H9 (cell line): ENCODE data around the gene F11R. TPM values are rescaled to one million over a fixed set of nuclear protein-coding genes. Genes with fewer than 3 reads are reported as not detected.

ENCODE experiments used
- DNase-seq: peaks from one replicate; pipeline ENCODE4 v3.0.0-alpha.2; 2017
- H2AFZ ChIP-seq: one replicate; pipeline ENCODE4 v1.6.1; 2013; ENCODE audit warnings: mild to moderate bottlenecking, low read length, control low read depth, moderate library complexity
- H2AK5ac ChIP-seq: 2 replicates; pipeline ENCODE4 v1.6.1; 2013; ENCODE audit warnings: low read length, control low read depth, mixed read lengths; ENCODE audit not compliant: insufficient read length
- H2BK120ac ChIP-seq: one replicate; pipeline ENCODE4 v1.6.1; 2013; ENCODE audit warnings: low read depth, mild to moderate bottlenecking, low read length, control low read depth, inconsistent platforms; ENCODE audit not compliant: poor library complexity, severe bottlenecking
- H2BK12ac ChIP-seq: 2 replicates; pipeline ENCODE4 v1.6.1; 2013; ENCODE audit warnings: low read length, control low read depth, mixed read lengths, low read depth; ENCODE audit not compliant: insufficient read length
- H2BK15ac ChIP-seq: 2 replicates; pipeline ENCODE4 v1.6.1; 2013; ENCODE audit warnings: low read depth, low read length, control low read depth
- H2BK20ac ChIP-seq: one replicate; pipeline ENCODE4 v1.6.1; 2013; ENCODE audit warnings: low read depth, mild to moderate bottlenecking, low read length, control low read depth, inconsistent platforms; ENCODE audit not compliant: poor library complexity, severe bottlenecking
- H2BK5ac ChIP-seq: 2 replicates; pipeline ENCODE4 v1.6.1; 2013; ENCODE audit warnings: low read length, control low read depth, mixed read lengths; ENCODE audit not compliant: insufficient read length
- H3K14ac ChIP-seq: 2 replicates; pipeline ENCODE4 v1.6.1; 2013; ENCODE audit warnings: low read length, control low read depth; ENCODE audit not compliant: insufficient read depth
- H3K18ac ChIP-seq: 2 replicates; pipeline ENCODE4 v1.6.1; 2013; ENCODE audit warnings: low read depth, mild to moderate bottlenecking, mixed read lengths, low read length, control low read depth; ENCODE audit not compliant: insufficient read length
- H3K23ac ChIP-seq: 2 replicates; pipeline ENCODE4 v1.6.1; 2013; ENCODE audit warnings: low read length, control low read depth, mixed read lengths, low read depth; ENCODE audit not compliant: insufficient read length
- H3K23me2 ChIP-seq: 2 replicates; pipeline ENCODE4 v1.6.1; 2013; ENCODE audit warnings: low read depth, mild to moderate bottlenecking, mixed read lengths, low read length, control low read depth; ENCODE audit not compliant: insufficient read length, poor library complexity, severe bottlenecking
- H3K27ac ChIP-seq: 2 replicates; pipeline ENCODE4 v1.5.1; 2013; ENCODE audit warnings: low read length, control low read depth, mixed read lengths, low read depth; ENCODE audit not compliant: insufficient read length
- H3K27me3 ChIP-seq: 2 replicates; pipeline ENCODE4 v1.6.1; 2013; ENCODE audit warnings: low read length, control low read depth, inconsistent platforms; ENCODE audit not compliant: insufficient read depth
- H3K4ac ChIP-seq: 2 replicates; pipeline ENCODE4 v1.6.1; 2013; ENCODE audit warnings: low read depth, mild to moderate bottlenecking, control low read depth, inconsistent platforms, low read length, moderate library complexity
- H3K4me1 ChIP-seq: 2 replicates; pipeline ENCODE4 v1.6.1; 2013; ENCODE audit warnings: low read length, control low read depth, inconsistent platforms; ENCODE audit not compliant: insufficient read depth
- H3K4me2 ChIP-seq: 2 replicates; pipeline ENCODE4 v1.6.1; 2013; ENCODE audit warnings: low read length, control low read depth, mixed read lengths; ENCODE audit not compliant: insufficient read length, insufficient read depth
- H3K56ac ChIP-seq: 2 replicates; pipeline ENCODE4 v1.6.1; 2013; ENCODE audit warnings: low read depth, mild to moderate bottlenecking, mixed read lengths, low read length, control low read depth; ENCODE audit not compliant: insufficient read length
- H3K79me1 ChIP-seq: 2 replicates; pipeline ENCODE4 v1.6.1; 2013; ENCODE audit warnings: low read depth, mild to moderate bottlenecking, moderate library complexity, low read length, control low read depth, inconsistent platforms; ENCODE audit not compliant: insufficient read depth, poor library complexity, severe bottlenecking
- H3K79me2 ChIP-seq: 2 replicates; pipeline ENCODE4 v1.6.1; 2013; ENCODE audit warnings: low read length, control low read depth, inconsistent platforms; ENCODE audit not compliant: insufficient read depth
- H3K9ac ChIP-seq: 2 replicates; pipeline ENCODE4 v1.6.1; 2013; ENCODE audit warnings: low read length, control low read depth, mixed read lengths; ENCODE audit not compliant: insufficient read length; ENCODE audit errors: extremely low read depth
- H3K9me3 ChIP-seq: one replicate; pipeline ENCODE4 v1.6.1; 2013; ENCODE audit warnings: low read depth, low read length, inconsistent platforms; ENCODE audit not compliant: control insufficient read depth
- H3T11ph ChIP-seq: one replicate; pipeline ENCODE4 v1.6.1; 2013; ENCODE audit warnings: mild to moderate bottlenecking, low read length, control low read depth, inconsistent platforms
- H4K20me1 ChIP-seq: one replicate; pipeline ENCODE4 v1.6.1; 2013; ENCODE audit not compliant: control insufficient read depth, insufficient read length, insufficient read depth
- H4K5ac ChIP-seq: 2 replicates; pipeline ENCODE4 v1.6.1; 2013; ENCODE audit warnings: low read depth, mild to moderate bottlenecking, mixed read lengths, low read length, control low read depth; ENCODE audit not compliant: insufficient read length
- H4K8ac ChIP-seq: replicated peaks from 2 replicates; pipeline ENCODE4 v1.6.1; 2013; ENCODE audit warnings: low read length, control low read depth, mixed read lengths, low read depth; ENCODE audit not compliant: insufficient read length
- H4K91ac ChIP-seq: 2 replicates; pipeline ENCODE4 v1.6.1; 2013; ENCODE audit warnings: low read depth, mild to moderate bottlenecking, moderate library complexity, mixed read lengths, low read length, control low read depth; ENCODE audit not compliant: insufficient read length
- H3K27ac Mint-ChIP-seq, 3 experiments: 2 replicates in 2 of 3; 3 replicates in 1 of 3; pipeline ENCODE4 v1.8.0; 2020 to 2021; ENCODE audit warnings: mixed read lengths in 3 of 3, mild to moderate bottlenecking in 1 of 3, moderate library complexity in 1 of 3
- H3K27me3 Mint-ChIP-seq: 2 replicates; pipeline ENCODE4 v1.8.0; 2021; ENCODE audit warnings: low read depth, mild to moderate bottlenecking, moderate library complexity, mixed read lengths
- H3K36me3 Mint-ChIP-seq, 3 experiments: 2 replicates in 2 of 3; 3 replicates in 1 of 3; pipeline ENCODE4 v1.8.0; 2020 to 2021; ENCODE audit warnings: low read depth in 3 of 3, mixed read lengths in 3 of 3; ENCODE audit not compliant: insufficient read depth in 1 of 3
- H3K4me1 Mint-ChIP-seq, 2 experiments: 2 replicates each; pipeline ENCODE4 v1.8.0; 2020; ENCODE audit warnings: mixed read lengths in 2 of 2
- H3K4me3 Mint-ChIP-seq, 2 experiments: 2 replicates in 1 of 2; 3 replicates in 1 of 2; pipeline ENCODE4 v1.8.0; 2020 to 2021; ENCODE audit warnings: mild to moderate bottlenecking in 2 of 2, mixed read lengths in 2 of 2, moderate library complexity in 1 of 2
- H3K9me3 Mint-ChIP-seq, 2 experiments: 2 replicates in 1 of 2; 3 replicates in 1 of 2; pipeline ENCODE4 v1.8.0; 2020; ENCODE audit warnings: mild to moderate bottlenecking in 2 of 2, mixed read lengths in 2 of 2, moderate library complexity in 1 of 2
- CTCF ChIP-seq: fragments of 200-600 bp; sonication (generic); conservative IDR thresholded peaks from 3 replicates; pipeline ENCODE4 v1.8.0; 2021; ENCODE audit warnings: antibody characterized with exemption, mild to moderate bottlenecking
- WGBS: extraction: QIAGEN DNeasy Blood & Tissue Kit; methylation state at CpG from one replicate; pipeline ENCODE4 v1.1.7; 2013; ENCODE audit warnings: missing lambda C conversion rate, low lambda C conversion rate, mixed read lengths; ENCODE audit not compliant: insufficient read length; ENCODE audit errors: extremely low coverage; 5-methylcytosine and 5-hydroxymethylcytosine counted together
- total RNA-seq: library from RNA; stranded (reverse); gene quantifications from 2 replicates; pipeline ENCODE4 v1.2.1, GENCODE V29; 2021

F11R gene
- total RNA-seq, 1 experiment from 2014 or later, result 174 TPM

GRCh38 chr1:161007369-161007768 is 13.6 kb downstream of the F11R start:
- H3K79me2 ChIP-seq, result peaks cover 43% of the 10 kb centered on the region; the same call in 1 of the 2 replicates

More at GRCh38 chr1:161007369-161007768, 13.6 kb downstream of the F11R start:
- no peaks in the 10 kb centered on the region for H3K27me3 ChIP-seq
- H2BK5ac ChIP-seq, result no peak overlapping the region
- H3K27ac ChIP-seq, result no peak overlapping the region
- H3K4me2 ChIP-seq, result no peak overlapping the region
- Mint-ChIP-seq H3K27me3 (no peaks in the 10 kb centered on the region), H3K27ac (no peak overlapping the region; a peak in 1 of 7 replicates), H3K9me3 (no peaks in the 10 kb centered on the region), H3K4me1 (peaks cover 12 to 22% of the 10 kb centered on the region in 2 experiments), H3K4me3 (no peak overlapping the region), H3K36me3 (peaks cover 3 to 18% (median 14%) of the 10 kb centered on the region in 3 experiments; a peak in 5 of 7 replicates)
- H3K4me1 ChIP-seq, result no peaks in the 10 kb centered on the region; the same call in 1 of the 2 replicates
- H2BK12ac ChIP-seq, result no peak overlapping the region
- no peak overlapping the region for H4K5ac ChIP-seq
- H4K20me1 ChIP-seq, result no peaks in the 10 kb centered on the region
- H3K23ac ChIP-seq, result no peak overlapping the region
- no peak overlapping the region for H3K14ac ChIP-seq
- no peak overlapping the region for H3K4ac ChIP-seq
- no peaks in the 10 kb centered on the region for H3K9me3 ChIP-seq
- TF ChIP-seq CTCF, result no peak
- WGBS, result no CpG with 5 or more reads among the region's 2 CpGs
- no peak overlapping the region for H3T11ph ChIP-seq
- peaks cover 14% of the 10 kb centered on the region for H3K79me1 ChIP-seq
- H2AK5ac ChIP-seq, result no peak overlapping the region
- no peak overlapping the region for H3K18ac ChIP-seq
- H2BK15ac ChIP-seq, result no peak overlapping the region
- DNase-seq, result no peak
- H4K8ac ChIP-seq, result no peak overlapping the region
- no peak overlapping the region for H4K91ac ChIP-seq
- no peak overlapping the region for H2AFZ ChIP-seq
- H3K9ac ChIP-seq, result no peak overlapping the region
- no peak overlapping the region for H3K56ac ChIP-seq
- no peak overlapping the region for H2BK20ac ChIP-seq
- no peak overlapping the region for H2BK120ac ChIP-seq
- no peaks in the 10 kb centered on the region for H3K23me2 ChIP-seq
